GM21367 (cell line): ENCODE measurements around the gene FUCA2.

Experiments used
- ATAC-seq: cut with Tn5 transposase; IDR thresholded peaks from one replicate; pipeline ENCODE4 v1.9.1; 2021; ENCODE audit not compliant: unreplicated experiment

FUCA2 gene, protein sequence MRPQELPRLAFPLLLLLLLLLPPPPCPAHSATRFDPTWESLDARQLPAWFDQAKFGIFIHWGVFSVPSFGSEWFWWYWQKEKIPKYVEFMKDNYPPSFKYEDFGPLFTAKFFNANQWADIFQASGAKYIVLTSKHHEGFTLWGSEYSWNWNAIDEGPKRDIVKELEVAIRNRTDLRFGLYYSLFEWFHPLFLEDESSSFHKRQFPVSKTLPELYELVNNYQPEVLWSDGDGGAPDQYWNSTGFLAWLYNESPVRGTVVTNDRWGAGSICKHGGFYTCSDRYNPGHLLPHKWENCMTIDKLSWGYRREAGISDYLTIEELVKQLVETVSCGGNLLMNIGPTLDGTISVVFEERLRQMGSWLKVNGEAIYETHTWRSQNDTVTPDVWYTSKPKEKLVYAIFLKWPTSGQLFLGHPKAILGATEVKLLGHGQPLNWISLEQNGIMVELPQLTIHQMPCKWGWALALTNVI

DNA sequence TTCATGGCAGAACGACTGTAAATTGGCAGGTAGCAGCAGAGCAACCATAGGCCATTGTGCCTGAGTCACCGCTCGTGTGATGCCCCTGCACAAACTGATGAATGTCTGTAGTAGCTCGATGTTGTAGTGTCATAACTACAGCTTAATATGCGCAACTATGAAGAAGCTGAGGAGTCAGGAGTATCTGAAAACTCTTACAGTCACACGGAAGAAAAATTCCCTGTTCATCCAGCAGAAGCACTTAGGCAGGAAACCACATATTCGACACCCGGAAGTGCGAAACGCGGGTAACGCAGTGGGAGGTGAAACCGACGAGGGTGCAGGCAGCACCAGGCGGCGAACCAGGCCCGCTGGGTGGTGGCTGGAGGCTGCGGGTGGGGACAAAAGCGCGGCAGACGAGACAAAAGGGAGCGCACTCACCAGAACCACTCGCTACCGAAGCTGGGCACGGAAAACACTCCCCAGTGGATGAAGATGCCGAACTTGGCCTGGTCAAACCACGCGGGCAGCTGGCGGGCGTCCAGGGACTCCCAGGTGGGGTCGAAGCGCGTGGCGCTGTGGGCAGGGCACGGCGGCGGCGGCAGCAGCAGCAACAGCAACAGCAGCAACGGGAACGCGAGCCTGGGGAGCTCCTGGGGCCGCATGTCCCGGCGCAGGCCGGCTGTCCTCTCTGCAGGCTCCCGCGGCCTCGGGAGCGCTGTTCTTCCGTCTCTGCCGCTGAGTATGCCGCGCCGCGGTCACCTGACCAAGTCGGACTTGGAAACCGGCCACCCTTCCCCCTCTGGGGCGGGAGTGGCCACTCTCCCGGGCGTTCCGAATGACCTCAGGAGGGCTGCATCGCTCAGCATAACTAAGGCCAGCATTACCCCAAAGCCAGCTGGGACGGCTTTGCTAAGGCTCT, at the start of gene FUCA2:
TSS of gene FUCA2 (minus strand) at position 730 of the 901 bp plus-strand sequence. CDS start at position 644, 86 bp downstream.
- peak; percentile 48 for ATAC-seq

DNA sequence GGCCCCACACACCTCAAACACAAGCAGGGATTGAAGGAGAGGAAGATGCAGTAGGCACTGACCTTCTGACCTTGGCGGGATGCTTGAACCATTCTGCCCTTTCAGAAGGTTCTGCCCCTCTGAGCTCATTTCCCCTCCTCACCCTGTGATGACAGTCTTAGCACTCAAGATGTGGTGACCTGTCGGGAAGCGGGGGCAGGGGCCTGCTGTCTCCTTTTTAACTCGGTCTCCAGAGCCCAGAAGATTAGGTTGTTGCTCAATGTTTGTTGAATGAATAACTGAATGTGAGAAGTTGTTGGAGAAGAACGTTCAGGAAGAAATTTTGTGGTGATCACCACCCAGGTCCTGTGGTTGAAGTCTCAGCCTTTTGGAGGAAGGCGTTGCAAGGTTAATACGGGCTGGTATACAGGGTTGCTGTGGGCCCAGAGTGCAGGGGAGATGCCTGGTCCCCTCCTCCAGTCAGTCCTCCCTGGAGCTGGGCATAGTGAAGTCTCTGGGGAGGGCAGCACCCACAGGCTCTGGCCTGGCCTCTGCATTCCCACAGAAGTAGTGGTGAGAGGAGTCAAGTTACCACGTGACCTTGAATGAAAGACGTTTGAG, 49.7 kb upstream of the FUCA2 start:
- no peak for ATAC-seq

DNA sequence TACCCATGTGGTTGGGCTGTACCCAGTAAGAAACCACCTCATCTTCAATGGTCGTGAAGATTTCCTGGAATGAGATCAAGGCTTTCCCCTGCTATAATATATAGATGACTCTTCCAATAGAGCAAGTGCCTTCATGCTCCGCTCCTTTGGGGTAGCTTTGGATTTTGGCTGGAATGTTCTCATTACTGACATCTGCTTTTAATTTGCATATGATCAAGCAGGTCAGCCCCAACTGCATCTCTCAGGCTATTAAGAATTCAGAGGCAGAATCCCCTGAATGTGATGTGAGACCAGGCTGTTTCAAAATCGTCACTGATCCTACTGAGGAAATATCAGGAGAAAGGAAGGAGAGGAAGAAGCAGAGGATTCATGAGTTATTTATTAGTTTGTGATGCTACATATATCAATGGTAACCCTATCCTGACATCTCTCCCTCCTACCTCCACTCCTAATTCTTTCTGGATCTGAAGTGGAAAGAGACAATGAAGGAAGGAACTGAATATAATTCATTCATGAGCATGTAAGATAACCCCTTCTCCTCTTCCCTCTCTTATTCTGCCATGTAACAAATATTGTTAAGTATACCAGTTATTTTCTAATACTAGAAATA, 47.6 kb upstream of the FUCA2 start:
- ATAC-seq = no peak

DNA sequence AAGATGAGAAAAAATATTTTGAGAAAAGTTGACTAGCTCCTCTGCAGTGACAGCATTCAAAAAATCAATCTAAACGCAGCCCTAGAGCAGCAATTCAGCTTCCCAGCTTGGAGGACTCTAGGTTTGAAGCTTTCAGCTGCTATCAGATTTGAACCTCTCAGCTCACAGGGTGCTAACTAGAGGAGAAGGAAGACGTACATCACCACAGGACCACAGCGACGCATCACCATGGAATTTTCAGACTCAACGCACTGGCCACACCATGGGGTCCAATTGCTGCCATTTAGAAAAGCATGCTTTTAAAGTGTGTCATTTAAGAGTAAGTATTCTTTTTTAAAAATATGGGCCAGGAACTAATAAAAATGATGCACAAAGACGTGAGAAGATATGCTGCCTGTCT, 45.0 kb upstream of the FUCA2 start:
- ATAC-seq = no peak

DNA sequence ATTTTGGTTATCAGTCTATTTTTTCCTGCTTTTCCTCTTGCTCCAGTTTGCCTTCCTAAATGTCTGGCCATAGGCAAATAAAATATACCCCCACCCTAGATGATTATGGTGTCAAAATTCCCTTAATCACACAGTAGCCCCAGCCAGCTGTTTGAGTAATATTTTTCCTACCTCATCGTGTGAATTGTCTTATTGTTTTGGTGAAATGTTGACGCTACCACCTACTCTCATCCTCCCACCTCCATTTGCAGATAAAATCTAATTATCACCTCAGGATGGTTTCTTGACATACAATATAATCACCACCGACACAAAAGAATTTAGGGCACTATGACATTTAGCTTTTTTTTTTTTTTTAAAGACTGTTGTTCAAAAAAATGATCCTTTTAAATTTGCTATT, 44.1 kb upstream of the FUCA2 start:
- ATAC-seq = no peak

DNA sequence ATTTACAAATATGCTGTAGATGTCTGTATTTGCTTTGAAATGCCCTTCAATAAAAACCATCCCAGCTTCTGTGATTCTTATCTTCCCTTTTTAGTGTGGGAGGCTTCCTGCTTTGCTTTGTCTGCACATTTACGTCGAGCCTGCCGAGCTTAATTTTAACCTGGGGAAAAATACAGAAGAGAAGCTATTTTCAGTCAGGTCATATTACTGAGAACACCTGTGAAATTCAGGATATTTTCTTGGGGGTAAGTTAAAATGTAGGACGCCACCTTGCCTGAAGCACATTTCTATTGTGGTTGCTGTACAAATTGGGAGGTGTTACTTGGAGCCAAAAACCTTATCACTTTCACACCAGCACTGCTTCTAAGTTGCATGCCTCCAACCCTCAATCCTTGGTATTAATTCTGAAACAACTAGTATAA, 43.6 kb upstream of the FUCA2 start:
- no peak for ATAC-seq

DNA sequence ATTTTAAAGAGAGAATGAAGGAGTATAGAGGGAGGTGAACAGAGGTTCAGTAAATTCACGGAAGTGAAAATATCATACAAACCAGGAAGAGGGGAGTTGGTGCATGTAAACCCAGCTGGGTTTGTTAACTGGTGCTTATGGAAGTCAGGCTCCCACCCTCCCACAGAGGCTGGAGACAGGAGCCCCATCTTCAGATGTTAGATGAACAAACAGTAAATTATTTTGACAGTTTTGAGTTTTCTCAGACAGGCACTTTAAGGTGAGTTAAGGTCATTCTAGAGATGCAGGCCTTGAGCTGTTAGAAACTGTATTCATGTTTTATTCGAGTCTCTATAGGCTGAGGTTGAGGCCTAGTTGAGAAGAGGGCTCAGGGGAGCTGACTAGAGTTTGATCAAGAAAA, 41.8 kb upstream of the FUCA2 start:
- no peak for ATAC-seq

DNA sequence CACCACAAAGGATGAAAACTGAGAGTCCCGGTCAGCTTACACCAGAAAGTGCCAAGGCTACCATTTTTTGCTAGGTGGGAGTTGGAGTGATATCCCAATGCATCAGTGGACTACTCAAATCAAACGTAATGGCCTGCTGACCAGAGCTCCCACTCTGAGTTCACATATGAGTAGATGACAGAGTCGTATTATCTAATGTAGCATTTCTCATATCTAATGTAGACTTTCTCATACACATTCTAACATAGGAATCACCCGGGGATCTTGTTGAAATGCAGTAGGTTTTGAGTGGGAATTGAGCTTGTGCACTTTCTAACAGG, 38.4 kb upstream of the FUCA2 start:
- no peak for ATAC-seq

DNA sequence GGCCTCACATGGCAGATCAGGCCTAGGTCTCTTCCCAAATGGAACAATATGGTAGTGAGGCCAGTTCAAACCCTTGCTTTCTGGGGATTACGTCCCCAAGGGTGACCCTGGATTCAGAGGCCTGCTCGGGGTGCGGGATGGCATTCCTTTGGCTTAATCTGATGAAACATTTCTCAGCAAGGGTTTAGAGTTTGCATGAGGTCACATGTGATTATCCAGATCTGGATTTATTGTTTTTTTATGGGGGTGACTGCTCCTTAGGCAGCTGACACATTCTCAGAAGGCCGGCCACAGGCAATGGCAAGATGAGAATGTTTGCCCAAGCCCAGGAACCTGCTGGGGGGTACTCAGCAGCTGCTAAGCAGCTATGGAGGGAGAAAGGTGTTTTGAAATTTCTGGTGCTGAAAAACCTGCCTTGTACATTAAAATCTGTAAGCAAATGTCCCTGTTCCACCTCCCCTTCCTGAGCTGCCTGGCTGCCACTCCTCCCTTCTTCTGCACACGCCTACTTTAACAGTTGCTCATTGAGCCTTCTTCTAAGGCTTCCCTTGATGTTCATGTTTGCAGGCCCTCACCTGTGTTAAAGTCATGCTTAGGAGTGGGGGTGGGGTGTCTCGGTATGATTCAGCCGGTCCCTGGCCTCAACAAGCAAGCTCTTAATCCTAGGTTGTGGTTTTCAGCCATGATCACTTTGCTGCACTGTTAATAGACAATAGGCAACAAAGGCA, 37.9 kb upstream of the FUCA2 start:
- ATAC-seq = peak; percentile 76

DNA sequence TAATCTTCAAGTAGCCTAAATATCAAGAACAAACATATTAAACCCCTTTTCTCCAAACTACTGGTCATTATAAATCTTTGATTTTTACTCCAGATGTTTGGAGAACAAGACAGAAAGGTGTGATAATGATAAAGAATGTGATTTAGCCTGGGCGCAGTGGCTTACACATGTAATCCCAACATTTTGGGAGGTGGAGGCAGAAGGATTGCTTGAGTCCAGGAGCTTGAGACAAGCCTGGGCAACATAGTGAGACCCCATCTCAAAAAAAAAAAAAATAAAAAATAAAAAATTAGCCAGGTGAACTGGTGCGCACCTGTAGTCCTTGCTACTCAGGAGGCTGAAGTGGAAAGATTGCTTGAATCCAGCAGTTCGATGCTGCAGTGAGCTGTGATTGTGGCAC, 35.1 kb upstream of the FUCA2 start:
- no peak for ATAC-seq

DNA sequence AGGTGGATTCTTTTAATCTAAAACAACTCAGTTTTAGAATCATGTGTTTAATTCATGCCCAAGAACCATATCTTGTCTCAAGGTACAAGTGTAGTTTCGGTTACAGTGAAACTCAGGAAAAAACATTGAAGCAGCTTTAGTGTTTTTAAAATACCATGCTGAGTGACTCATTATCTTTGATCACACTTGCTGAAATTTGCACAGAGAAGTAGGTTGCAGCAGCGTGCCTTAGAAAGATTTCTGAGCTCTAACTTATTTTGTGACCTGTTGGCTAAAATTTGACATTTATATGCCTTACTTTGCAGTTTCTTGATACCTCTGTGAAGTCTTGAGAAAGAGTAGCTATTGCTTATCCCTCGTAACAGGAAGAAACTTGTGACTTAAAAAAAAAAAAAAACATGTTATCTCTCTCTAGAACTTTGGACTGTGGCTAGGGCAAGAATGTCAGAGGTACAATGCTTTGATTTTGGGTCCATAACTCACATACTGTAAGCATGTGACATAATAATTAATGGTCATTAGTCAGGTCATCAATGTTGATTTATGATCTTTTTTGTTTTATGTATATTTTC, 34.5 kb upstream of the FUCA2 start:
- ATAC-seq = no peak

DNA sequence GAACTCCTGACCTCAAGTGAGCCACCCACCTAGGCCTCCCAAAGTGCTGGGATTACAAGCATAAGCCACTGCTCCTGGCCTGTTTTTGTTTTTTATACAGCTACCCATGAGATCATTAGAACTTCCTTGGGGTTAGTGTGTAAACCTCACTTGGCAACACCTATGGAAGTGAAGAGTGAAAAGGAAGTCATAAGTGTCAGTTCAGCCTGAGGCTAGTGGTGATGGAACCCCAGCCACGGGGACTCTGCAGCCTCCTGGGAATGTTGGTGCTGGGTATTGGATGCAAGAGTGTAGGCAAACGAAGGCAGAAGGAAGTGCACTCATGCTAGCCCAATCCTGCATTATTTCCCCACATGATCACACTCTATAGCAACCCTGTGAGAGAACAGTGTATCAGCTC, 33.6 kb upstream of the FUCA2 start:
- no peak for ATAC-seq

DNA sequence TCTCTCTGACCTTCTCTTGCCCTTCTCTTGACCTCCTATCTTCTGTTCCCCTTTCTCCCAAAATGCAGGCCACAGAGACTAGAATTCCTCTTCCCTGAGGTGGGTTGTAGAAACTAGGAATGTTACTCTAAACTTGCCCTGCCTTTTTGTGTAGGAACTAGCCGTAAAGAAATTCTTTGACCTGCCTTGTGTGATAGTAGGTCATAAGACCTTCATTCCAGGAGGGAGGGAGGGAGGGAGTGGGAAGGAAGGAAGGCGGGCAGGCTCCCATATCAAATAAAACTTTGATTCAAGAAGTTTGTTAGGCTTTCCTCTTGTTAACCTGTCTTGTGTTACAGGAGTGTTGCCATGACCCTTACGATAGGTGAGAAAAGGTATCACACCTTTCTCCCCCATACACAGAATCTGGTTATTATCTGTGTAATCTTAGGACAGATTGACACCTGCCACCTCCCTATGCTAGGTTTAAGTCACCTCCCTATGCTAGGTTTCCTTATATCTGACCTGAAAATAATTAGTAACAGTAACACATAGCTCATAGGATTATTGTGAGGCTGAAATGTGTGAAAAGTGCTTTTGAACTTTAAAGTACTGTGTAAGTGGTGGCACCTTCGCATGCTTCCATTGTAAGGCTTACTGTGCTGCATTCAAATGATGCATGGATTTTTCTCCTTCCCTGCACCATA, 32.6 kb upstream of the FUCA2 start:
- no peak for ATAC-seq

DNA sequence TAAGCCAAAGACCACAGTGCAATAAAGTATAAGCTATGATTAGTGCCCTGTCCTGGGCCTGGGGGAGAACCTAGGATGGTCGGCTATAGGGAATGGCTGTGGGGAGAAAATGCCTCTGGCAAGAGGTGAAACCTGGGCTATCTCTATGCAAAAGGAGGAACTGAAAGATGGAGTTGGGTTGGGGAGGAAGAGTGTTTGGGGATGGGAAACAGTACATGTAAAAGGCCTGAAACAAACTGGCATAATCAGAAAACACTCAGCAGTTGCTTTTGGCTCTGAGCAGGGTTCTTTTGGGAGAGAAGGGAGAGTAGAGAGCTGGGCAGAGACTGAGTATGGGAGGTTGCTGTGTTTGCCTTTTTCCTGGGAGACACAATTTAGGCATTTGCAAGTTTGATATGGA, 31.9 kb upstream of the FUCA2 start:
- ATAC-seq = no peak

DNA sequence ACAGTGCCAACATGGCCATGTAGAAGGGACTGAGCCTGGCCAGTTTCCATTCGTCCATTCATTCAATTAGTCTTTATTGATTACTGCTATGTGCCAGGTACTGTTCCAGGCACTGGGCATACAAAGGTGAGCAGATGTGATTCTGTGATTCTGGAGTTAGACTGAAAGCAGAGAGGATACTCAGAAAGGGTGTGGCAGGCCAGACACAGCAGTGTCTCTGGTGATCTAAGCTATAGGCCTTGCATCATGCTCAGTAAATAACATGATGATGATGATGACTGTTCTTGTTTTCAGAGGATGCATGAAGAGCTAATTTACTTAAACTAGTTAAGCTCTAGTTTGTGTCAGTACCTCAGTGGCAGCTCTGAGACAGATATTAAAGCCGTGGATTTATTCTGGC, 31.4 kb upstream of the FUCA2 start:
- ATAC-seq = no peak

DNA sequence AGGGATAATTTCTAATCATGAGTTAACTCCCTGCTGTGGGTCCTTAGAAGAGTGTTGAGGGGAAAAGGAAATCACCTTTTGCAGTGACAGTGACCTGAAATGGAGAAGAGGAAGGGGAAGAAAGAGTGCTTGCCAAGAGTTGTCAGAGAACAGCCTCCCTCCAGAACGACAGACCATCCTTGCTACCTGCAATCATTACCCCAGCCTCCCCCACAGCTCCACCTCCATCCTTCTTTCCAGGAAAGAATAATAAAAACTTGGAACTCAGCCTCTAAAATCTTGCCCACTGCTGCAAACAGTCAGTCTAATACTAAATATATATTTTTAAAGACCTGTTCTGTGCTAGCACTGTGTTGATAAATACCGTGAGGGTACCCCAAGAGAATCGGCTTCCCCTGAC, 28.7 kb upstream of the FUCA2 start:
- no peak for ATAC-seq

DNA sequence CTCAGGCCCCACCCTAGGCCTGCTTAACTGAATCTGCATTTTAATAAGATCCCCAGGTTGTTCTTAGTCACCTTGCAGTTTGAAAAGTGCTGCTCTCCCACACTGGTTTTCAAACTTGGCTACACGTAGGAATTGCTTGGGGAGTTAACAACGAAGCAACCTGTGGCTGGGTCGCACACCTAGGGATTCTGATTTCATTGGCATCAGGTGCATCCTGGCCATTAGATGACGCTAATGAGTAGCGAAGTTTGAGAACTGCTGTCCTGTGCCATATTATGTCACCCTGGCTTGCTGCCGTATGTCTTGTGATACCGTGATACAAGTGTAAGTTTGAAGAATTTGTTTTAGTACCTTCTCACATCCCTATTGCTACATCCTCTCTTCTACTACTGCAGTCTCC, 28.2 kb upstream of the FUCA2 start:
- no peak for ATAC-seq

DNA sequence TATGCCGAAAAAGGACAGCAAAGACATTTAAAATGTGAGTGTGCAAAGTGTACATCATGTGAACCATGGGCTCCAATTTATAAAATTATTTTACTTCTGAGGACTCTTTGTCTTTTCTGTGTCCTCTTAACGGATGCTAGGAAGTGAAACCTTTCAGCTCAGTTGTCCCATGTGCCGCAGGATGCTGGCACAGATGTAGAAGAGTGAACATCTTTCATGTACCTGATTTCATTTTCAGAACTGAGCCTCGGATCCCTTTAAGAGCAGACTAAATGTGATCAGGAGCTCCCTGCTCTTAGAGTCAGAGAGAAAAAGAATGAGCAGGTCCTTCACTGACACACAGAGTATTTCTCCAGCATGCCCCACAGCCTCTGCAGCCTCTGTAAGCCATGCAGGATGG, 27.6 kb upstream of the FUCA2 start:
- no peak for ATAC-seq

DNA sequence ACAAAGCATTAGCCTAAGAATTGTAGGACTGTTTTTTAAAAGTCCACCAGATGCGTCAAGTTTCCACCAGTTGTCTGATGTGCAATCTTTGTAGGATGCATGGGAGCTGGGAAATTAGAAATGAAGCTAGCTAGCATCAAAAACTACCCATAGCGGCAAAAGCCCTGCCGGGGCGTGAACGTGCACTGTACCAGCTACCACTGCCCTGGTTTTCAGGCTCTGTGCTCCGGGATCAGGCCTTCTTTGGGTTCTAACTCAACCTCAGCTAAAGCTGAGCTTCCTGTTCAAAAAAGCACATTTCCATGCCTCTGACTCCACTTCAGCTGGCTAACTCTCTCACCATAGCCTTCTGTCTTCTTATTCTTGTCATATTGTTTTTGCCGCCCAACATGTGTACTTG, 26.9 kb upstream of the FUCA2 start:
- ATAC-seq = no peak
